DMS53 treated with DMSO at 0.1 percent for 48 hours (cell line): ENCODE results near the gene AFMID.
A peak's percentile ranks its signal among the peaks of the same experiment; 100 is the strongest.

Experiments used
- DNase-seq: peaks from one replicate; lab custom pipeline; 2025; ENCODE audit not compliant: unreplicated experiment; lab: John Stamatoyannopoulos, UW

AFMID gene

DNA sequence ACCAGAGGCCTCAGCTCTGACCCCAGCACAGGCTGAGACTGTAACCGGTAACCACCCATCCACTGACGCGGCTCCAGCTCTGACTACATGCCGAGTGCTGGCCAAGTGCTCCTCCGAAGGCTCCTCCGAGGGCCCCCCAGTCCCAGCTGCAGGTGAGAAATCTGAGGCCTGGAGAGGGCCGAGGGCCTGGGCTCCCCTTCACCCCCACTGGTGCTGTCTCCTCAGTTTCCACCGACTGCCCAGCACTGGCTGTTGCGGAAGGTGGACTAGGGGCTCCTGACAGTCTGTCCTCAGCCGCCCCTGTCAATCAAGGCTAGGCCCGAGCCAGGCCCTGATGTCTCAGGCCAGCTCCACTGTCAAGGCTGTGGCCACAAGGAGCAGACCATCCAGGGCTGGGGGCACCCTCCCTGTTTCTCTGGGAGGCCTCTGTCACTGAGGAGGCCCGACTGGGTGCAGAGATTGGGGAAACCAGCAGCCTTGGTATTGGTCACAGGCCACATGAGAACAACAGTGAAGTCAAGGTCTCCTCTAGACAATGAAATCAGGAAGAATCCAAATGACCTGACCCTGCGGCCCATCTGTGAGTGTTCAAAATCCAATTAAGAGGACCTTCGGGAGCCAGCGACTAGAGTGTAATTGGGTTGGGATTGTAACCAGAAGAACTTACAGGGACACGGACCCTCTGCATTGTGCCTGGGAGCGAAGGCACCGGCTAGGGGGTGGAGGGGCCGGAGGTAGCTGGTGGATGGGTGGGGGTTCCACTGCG is 49.4 kb downstream of the AFMID start:
- DNase-seq: no peak

DNA sequence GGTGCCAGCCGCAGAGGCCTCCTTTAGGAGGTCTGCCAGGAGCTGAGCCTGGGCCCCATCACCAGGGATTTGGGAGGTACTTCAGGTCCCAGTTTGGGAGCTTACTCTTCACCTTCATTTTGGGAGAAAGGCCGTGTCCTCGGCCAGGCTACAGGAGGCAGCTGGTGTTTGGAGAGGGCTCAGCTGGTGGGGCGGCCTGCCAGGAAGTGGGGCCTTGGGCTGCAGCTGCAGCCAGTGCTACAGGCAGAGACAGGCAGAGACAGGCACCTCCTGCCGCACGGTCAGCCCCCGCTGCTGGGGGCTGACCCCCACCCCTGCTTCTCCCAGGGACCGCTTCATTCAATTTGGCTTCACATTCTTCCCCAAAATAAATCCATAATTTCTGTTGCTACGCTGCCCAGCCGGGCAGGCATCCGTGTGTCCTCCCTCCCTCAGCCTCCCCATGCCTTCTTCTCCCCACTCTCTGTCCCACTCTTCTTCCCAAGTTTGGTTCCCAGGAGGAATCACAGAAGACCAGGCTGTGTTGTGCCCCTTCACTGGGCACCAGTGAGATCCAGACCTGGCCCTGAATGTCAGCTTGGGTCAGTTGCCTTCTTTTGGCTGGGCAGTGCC is 50.3 kb downstream of the AFMID start:
- no peak for DNase-seq

DNA sequence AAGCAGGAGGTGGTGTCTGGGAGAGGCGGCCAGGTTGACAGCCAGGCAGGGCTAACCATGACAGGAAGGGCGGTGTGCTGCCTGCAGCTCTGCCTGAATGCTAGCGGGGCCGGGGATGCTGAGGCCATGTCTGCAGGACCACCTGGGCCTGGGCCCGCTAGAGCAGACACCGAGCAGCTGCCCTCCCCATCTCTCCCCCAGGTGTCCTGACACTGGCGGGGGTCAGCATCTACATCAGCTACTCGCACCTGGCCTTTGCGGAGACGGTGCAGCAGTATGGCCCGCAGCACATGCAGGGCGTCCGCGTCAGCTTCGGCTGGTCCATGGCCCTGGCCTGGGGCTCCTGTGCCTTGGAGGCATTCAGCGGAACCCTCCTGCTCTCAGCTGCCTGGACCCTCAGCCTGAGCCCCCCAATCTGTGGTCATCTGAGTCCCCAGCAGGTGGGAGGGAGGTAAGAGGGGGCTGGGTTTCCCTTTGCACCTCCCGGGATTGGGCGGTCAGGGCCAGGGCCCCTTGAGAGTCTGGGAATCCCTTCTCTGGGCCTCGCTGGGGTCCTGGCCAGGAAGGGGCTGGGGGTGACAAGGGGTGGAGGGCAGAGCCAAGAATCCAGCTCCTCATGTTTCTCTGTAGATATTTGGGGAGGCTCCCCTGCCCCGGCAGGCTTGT is 51.8 kb downstream of the AFMID start:
- no peak for DNase-seq

GRCh38 chr17:78239489-78239931 is 52.3 kb downstream of the AFMID start:
- DNase-seq: no peak

- DNase-seq: no peak
These were observed 53.0 kb downstream of the AFMID start for GRCh38 chr17:78240012-78240655.

DNA sequence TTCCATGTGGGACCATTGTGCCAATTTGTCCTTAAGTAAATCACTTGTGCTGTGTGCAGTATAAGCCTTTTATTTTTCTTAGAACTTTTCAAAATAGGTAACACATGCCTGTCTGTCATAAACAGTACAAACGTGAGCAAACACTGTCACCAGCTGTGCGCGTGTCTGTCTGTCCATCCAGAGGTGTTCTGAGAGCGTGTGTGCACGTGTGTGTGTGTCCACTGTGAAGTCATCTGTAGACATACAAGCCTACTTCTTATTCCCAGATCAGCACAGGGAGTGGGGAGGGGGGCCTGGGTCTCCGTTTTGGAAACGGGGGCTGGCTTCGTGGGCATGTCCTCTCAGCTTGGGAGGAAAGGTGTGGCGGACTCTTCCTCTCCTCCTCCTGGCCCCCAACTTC is 53.7 kb downstream of the AFMID start:
- no peak for DNase-seq

- no peak for DNase-seq
These were observed 54.3 kb downstream of the AFMID start for GRCh38 chr17:78241277-78242023.

GRCh38 chr17:78242024-78242742 is 55.0 kb downstream of the AFMID start:
- DNase-seq: no peak

GRCh38 chr17:78247304-78247703 is 60.1 kb downstream of the AFMID start:
- no peak for DNase-seq

GRCh38 chr17:78248051-78248914 is 61.1 kb downstream of the AFMID start:
- DNase-seq: no peak

- no peak for DNase-seq
These were observed 62.1 kb downstream of the AFMID start for GRCh38 chr17:78249074-78249817.

GRCh38 chr17:78249818-78250806 is 63.0 kb downstream of the AFMID start:
- DNase-seq: no peak

DNA sequence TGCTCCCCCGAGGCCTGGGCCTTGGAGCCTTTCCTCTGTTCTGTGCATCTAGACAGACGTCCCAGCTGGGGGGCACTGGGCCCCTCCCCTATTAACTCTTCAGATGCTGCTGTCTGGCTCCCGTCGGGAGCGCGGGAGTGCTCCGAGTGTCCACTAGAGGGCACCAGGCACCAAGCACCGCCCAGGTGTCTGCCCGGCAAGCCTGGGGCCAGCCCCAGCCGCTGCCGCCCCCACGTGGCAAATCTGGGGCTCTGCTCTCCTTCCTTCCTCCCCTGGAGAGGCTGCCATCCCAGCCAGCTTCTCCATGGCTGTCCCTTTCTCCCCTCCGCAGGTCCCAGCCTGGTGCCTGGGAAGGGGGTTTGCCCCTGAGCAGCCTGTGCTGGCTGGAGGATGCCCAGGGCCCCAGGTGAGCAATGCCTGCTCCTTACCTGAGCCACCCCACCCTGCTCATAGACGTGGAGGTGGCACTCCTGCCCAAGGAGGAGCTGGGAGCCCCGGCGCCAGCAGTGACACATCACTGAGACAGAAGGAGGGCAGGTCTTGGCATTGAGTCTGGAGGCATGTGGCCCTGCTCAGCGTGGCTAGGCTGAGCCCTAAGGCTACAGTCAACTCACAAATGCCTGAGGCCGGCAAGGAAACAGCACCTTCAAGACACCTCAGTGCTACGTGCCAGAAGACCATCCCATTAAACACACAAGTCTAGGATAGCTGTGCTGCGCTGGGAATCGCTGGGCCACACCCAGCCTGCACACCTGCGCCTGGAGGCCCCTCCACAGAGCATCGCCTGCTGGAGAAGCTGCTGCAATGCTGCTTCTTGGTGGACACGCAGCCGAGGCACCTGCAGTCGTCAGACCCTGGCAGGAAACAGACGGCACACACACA is 64.0 kb downstream of the AFMID start:
- DNase-seq: peak; percentile 82

DNA sequence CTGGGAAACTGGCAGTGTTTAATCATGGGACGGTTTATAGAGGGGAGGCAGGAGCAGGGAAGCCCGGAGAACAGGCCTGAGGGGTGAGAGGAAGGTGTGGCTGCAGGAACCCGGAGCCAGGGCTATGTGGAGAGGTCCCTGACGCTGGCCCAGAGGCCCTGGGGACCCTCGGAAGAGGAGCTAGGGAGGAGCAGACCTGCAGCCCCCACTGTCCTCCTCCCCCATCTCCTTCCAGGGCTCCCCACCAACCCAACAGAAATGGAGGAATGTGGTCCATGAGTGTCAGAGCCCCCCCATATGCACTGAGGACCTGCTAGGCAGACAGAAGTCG is 64.6 kb downstream of the AFMID start:
- no peak for DNase-seq

GRCh38 chr17:78252111-78252634 is 65.0 kb downstream of the AFMID start:
- DNase-seq: no peak
